HepG2 (cell line): ENCODE results near the gene SUN5. TPM values are rescaled to one million over a fixed set of nuclear protein-coding genes. Genes with fewer than 3 reads are reported as not detected.

Experiments
- FOSL1 ChIP-seq: sonication (generic); formaldehyde crosslinking; IDR thresholded peaks from 2 replicates; pipeline ENCODE4 v1.9.0; 2021; ENCODE audit warnings: missing genetic modification reagents, borderline replicate concordance
- HNF1A ChIP-seq, 2 experiments: sonication (generic) in 1 of 2; formaldehyde crosslinking in 1 of 2; IDR thresholded peaks; 2 replicates each; pipeline versions ENCODE4 v1.4.0 to v1.6.1; 2016 to 2020; ENCODE audit warnings: borderline replicate concordance in 1 of 2, low read depth in 1 of 2, mild to moderate bottlenecking in 1 of 2, missing genetic modification reagents in 1 of 2
- KDM2A ChIP-seq: sonication (generic); formaldehyde crosslinking; IDR thresholded peaks from 2 replicates; pipeline ENCODE4 v1.4.0; 2020; ENCODE audit warnings: low read depth, missing genetic modification reagents, borderline replicate concordance
- MED1 ChIP-seq: sonication (generic); formaldehyde crosslinking; IDR thresholded peaks from 2 replicates; pipeline ENCODE4 v1.4.0; 2020; ENCODE audit warnings: missing genetic modification reagents
- MIER2 ChIP-seq: IDR thresholded peaks from 2 replicates; pipeline ENCODE4 v1.6.1; 2016; ENCODE audit warnings: missing biosample characterization, missing genetic modification reagents
- MTA1 ChIP-seq: sonication (generic); formaldehyde crosslinking; IDR thresholded peaks from 2 replicates; pipeline ENCODE4 v1.4.0; 2020; ENCODE audit warnings: missing genetic modification reagents, mild to moderate bottlenecking, borderline replicate concordance
- NCOR1 ChIP-seq: fragments of 200-600 bp; sonication (generic); IDR thresholded peaks from 2 replicates; pipeline ENCODE4 v1.7.0; 2017; ENCODE audit warnings: antibody characterized with exemption, low read length, borderline replicate concordance
- PCBP1 ChIP-seq: fragments of 200-400 bp; formaldehyde crosslinking; IDR thresholded peaks from 2 replicates; pipeline ENCODE4 v1.6.1; 2017; ENCODE audit warnings: mild to moderate bottlenecking, low read depth, low read length, borderline replicate concordance
- RAD21 ChIP-seq: fragments of 450-650 bp; formaldehyde crosslinking; IDR thresholded peaks from 2 replicates; pipeline ENCODE4 v1.5.0; 2020; ENCODE audit warnings: mild to moderate bottlenecking
- RBM22 ChIP-seq: fragments of 200-400 bp; formaldehyde crosslinking; optimal IDR thresholded peaks from 2 replicates; pipeline ENCODE3; 2017; ENCODE audit warnings: mild to moderate bottlenecking, low read length, moderate library complexity
- USF2 ChIP-seq, 2 experiments: sonication (generic) in 1 of 2; formaldehyde crosslinking in 1 of 2; IDR thresholded peaks; 2 replicates each; pipeline versions ENCODE4 v1.5.1 to v1.6.1; 2011 to 2020; ENCODE audit warnings: borderline replicate concordance in 1 of 2, low read depth in 1 of 2, low read length in 1 of 2, mild to moderate bottlenecking in 1 of 2, missing genetic modification reagents in 1 of 2, moderate library complexity in 1 of 2
- ZBTB46 ChIP-seq: sonication (generic); formaldehyde crosslinking; IDR thresholded peaks from 2 replicates; pipeline ENCODE4 v1.4.0; 2020; ENCODE audit warnings: mild to moderate bottlenecking, missing genetic modification reagents, borderline replicate concordance
- ZFY ChIP-seq: sonication (generic); formaldehyde crosslinking; IDR thresholded peaks from 2 replicates; pipeline ENCODE4 v1.4.0; 2020; ENCODE audit warnings: missing genetic modification reagents
- ZNF484 ChIP-seq: sonication (generic); formaldehyde crosslinking; IDR thresholded peaks from 2 replicates; pipeline ENCODE4 v1.5.1; 2020; ENCODE audit warnings: mild to moderate bottlenecking, low read depth, missing genetic modification reagents, borderline replicate concordance
- ZNF614 ChIP-seq: IDR thresholded peaks from 2 replicates; pipeline ENCODE4 v1.6.1; 2018; ENCODE audit warnings: missing biosample characterization, missing genetic modification reagents, inconsistent platforms, borderline replicate concordance
- ZNF782 ChIP-seq: sonication (generic); formaldehyde crosslinking; IDR thresholded peaks from 2 replicates; pipeline ENCODE4 v1.4.0; 2020; ENCODE audit warnings: missing genetic modification reagents, mild to moderate bottlenecking, borderline replicate concordance
- polyA plus RNA-seq, 8 experiments: library from polyadenylated mRNA; depleted of rRNA in 3 of 8; stranded (reverse) in 7 of 8; unstranded in 1 of 8; fragments of >200 nt; fragmentation: Illumina TruSeq in 4 of 8; extraction: Trizol in 4 of 8; gene quantifications; 2 replicates each; pipeline versions ENCODE4 v1.2.1 to v1.2.3, GENCODE V29; 2011 to 2016; ENCODE audit warnings: low read depth in 4 of 8, missing spikeins in 1 of 8, mixed read lengths in 1 of 8; ENCODE audit not compliant: insufficient read depth in 1 of 8
- total RNA-seq, 5 experiments: library from RNA; depleted of rRNA; stranded (reverse); fragments of >200 nt; fragmentation: Illumina TruSeq; extraction: Trizol; gene quantifications; 2 replicates each; pipeline ENCODE4 v1.2.3, GENCODE V29; 2016; ENCODE audit warnings: low read depth in 1 of 5

Gene SUN5
- total and polyA plus RNA-seq, 2 of the 13 experiments (the other 11 are each of a cell fraction or from before 2014, with no cell fraction given): not detected

DNA sequence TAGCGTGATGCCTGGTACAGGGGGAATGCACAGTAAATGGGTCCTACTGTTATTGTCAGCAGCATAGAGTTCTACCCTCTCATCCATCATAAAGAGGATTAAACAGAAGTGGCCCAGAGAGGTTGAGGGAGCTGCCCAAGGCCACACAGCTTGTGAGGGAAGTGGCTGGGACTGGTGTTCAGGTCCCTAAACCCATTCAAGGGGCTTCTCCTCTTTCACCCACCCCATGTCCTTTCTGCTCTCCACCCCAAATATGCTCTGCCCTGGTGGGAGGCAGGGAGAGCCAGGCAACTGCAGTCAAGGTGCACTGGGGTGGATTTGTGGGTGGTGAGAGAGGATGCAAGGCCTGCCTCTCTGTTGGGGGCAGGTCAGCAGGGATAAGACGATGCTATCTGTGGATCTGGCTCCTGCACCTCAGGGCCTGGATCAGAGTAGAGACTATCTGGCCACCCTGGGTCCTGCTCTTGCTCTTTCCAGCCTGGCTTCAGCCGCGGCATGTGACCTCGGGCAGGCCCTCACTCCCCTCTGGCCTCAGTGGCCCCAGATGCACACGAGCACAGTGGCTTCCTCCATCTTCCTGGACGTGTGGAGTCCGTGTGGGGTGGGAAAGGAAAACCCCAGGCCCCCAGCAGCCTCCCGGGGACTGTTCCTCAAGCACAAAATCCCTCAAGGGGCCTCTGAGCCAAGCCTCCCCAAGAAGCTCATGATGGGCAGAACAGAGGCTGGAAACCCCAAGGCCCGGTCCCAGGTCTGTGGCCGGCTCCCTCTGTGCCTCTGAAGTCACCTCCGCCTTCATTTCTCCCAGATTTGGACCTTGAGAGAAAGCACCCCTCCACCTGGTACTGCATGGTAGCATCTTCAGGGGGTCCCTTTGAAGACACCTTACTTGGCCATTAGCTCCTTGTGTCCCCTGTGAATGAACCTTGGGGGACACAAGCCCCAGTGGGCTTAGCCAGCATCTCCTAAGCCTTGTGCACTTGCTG, 23.8 kb upstream of the SUN5 start (continued):
- 0 out of 2 replicates have a peak, but pooled peaks have one; percentile 13 for TF ChIP-seq ZNF782 (CRISPR knock-in tag)
- peak; percentile 36 for TF ChIP-seq RBM22
- no peak for TF ChIP-seq ZNF614 (CRISPR knock-in tag)
- TF ChIP-seq ZFY (CRISPR knock-in tag): no peak
- TF ChIP-seq HNF1A (IDR thresholded peaks at IDR 0.05; ENCODE audit: low read depth): no peak
- TF ChIP-seq HNF1A (CRISPR knock-in tag; IDR thresholded peaks at IDR 0.05; ENCODE audit: borderline replicate concordance): no peak
- peak; percentile 54; the same call in 1 of the 2 replicates for TF ChIP-seq KDM2A (CRISPR knock-in tag)
- no peak for TF ChIP-seq MIER2
- TF ChIP-seq MTA1 (CRISPR knock-in tag): no peak
- peak; percentile 55; the same call in 1 of the 2 replicates for TF ChIP-seq MED1 (CRISPR knock-in tag)
- TF ChIP-seq RAD21 (CRISPR knock-in tag): 0 out of 2 replicates have a peak, but pooled peaks have one; percentile 49
- TF ChIP-seq PCBP1: 0 out of 2 replicates have a peak, but pooled peaks have one; percentile 31
- TF ChIP-seq ZBTB46: no peak
- 0 out of 2 replicates have a peak, but pooled peaks have one; percentile 4 for TF ChIP-seq USF2 (IDR thresholded peaks at IDR 0.05; ENCODE audit: low read depth, low read length)
- no peak for TF ChIP-seq USF2 (CRISPR knock-in tag; IDR thresholded peaks at IDR 0.05; ENCODE audit: borderline replicate concordance)
- no peak for TF ChIP-seq NCOR1
- 0 out of 2 replicates have a peak, but pooled peaks have one; percentile 33 for TF ChIP-seq FOSL1 (CRISPR knock-in tag)
- TF ChIP-seq ZNF484 (CRISPR knock-in tag): no peak
